Skin of body (tissue), 2 donors: Measurements from ENCODE around the gene MRPL34. TPM values are rescaled to one million over a fixed set of nuclear protein-coding genes. Genes with fewer than 3 reads are reported as not detected.
A peak's percentile ranks its signal among the peaks of the same experiment; 100 is the strongest.
"Not testable (repeated sequence)": the region's sequence is repeated elsewhere in the genome, so short reads cannot be mapped to it uniquely, and the experiment has no call there.

Experiments
- DNase-seq: peaks from one replicate; lab custom pipeline; 2025; lab: John Stamatoyannopoulos, UW
- total RNA-seq: library from RNA; depleted of rRNA; stranded (reverse); fragments of >200 nt; gene quantifications from one replicate; pipeline ENCODE4 v1.2.3, GENCODE V29; 2014

Gene MRPL34
- total RNA-seq, 1 donor from 2014 or later = 20.3 TPM

- DNase-seq = no peak
These were observed 20.1 kb upstream of the MRPL34 start for GRCh38 chr19:17285415-17286135.

DNA sequence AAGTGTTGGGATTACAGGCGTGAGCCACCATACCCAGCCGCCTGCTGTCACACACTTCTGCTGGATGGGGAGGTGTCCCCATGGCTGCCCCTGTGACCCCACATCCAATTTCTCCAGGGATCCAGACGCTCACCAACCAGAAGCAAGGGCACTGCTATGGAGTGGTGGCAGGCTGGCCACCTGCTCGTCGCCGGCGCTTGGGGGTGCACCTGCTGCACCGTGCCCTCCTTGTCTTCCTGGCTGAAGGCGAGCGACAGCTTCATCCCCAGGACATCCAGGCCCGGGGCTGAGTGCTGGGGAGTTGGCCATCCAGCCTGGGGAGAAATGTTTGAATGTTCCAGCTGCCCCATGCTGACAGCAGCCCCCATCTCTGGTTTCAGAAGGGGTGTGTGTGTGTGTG is 19.4 kb upstream of the MRPL34 start:
- no peak for DNase-seq

GRCh38 chr19:17286752-17287151 is 18.9 kb upstream of the MRPL34 start:
- no peak for DNase-seq

DNA sequence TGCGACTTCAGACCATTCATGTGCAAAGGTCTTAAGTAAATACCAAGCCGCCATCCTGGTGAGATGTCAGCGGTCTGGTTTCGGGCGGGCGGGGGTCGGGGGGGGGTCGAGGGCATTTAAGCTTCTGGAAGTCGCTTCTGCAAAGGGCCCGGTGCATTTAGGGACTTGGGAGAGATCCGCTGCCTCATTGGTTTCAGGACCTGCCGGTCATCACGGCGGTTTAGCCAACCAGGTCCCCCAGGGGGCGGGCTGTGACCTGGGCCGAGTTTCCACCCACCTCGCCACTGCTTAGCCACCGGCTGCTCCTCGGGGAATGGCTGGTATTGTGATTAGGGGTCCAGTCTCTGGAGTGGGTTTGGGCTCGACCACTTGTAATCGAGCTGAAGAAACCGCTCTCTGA is 16.2 kb upstream of the MRPL34 start:
- no peak for DNase-seq

DNA sequence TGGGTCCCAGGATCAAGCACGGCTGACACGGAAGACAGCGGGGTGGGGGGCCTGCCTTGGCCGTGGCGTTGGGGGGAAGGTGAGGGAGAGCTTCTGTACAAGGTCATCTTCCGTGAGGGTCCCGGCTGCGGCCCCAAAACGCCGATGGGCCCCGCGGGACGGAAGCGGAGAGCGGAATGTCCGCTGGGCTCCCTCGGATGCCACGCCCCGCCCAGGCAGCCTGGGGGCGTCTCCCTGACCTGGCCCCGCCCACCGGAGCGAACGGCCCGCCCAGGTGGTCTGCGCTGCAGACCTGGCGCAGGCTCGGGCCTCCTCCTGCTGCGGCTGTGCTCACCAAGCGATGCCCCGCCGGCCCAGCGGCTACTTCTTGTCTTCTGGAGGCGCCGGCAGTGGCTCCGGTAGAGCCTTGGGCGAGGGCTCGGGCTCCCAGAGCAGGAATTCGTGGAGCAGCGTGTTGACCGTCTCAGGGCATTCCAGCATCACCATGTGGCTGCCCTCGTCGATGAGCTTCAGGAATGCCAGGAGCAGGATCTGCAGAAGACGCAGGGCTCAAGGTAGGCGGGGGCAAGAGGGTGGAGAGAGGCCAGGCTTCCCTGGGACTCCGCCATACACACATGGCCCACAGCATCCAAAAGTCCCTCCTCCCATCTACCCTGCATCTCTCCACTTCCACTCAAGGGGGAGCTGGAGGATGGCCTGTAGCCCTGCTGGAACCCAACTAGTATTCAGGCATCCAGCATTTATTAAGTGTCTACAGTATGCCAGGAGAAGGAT is 13.2 kb upstream of the MRPL34 start:
- DNase-seq = peak; percentile 78

DNA sequence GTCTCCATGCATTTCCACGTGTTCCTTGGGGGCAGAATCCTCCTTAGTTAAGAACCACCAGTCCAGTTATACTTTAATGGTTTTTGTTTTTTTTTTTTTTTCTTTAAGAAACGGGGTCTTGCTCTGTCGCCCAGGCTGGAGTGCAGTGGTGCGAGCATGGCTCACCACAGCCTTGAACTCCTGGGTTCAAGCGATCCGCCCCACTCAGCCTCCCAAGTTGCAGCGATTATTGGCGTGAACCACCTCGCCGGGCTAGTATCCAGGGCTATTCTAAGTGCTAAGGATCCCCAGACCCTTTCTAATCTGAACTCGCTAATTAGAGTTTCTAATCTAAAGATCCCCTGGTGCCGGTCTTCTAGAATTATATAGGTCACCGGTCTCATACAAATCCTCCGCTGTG is 12.1 kb upstream of the MRPL34 start:
- DNase-seq = no peak

GRCh38 chr19:17294051-17294891 is 11.4 kb upstream of the MRPL34 start:
- DNase-seq = no peak

DNA sequence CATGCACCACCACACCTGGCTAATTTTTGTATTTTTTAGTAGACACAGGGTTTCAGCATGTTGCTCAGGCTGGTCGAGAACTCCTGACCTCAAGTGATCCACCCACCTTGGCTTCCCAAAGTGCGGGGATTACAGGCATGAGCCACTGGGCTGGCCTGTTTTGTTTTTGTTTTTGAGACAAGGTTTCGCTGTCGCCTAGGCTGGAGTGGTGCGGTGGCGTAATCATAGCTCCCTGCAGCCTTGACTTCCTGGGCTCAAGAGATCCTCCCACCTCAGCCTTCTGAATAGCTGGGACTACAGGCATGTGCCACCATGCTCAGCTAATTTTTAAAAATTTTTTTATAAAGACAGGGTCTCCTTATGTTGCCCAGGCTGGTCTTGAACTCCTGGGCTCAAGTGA is 10.1 kb upstream of the MRPL34 start:
- not testable (repeated sequence) for DNase-seq

DNA sequence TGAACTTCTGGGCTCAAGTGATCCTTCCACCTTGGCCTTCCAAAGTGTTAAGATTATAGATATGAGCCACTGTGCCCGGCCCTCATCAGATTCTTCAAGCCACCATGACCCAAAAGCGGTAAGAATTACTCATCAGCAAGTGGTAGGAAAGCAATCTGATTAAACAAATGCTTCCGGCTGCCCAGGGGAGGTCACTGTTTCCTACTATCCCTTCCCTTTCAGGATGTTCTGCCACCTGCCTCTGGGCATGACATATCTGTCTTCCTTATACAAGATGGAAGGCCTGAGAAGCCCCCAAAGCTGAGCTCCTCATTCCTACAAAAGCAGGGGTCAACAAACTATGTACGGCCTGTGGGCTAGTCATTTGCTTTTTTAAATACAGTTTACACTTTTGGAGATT is 9.4 kb upstream of the MRPL34 start:
- DNase-seq = no peak

- no peak for DNase-seq
These were observed 8.7 kb upstream of the MRPL34 start for GRCh38 chr19:17296976-17297375.

DNA sequence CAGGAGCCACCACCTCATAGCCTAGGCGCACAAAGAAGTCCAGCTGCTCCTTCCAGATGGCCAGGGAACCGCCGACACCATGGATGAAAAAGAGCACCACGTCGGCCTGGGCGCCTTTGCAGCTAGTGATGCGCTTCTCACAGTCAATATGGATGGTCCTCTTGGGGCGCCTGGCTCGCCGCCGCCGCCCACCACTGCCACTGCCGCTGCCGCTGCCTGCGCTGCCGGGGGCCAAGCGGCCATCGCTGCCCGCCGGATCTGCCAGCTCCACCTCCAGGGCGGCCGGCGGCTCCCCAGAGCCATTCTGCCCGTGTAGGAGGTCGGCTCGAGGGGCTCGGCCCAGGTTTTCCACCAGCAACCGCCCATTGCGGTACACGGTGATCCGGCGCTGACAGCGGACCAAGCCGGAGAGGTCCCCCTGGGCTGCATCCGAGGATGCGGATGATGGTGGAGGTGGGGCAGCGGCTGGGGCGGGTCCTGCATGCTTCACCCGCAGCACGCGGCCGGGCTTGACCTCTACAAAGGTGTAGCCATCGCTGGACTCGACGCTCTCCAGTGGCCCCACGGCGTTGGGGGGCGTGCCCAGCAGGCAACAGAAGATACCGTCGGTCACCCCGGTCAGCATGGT is 4.6 kb upstream of the MRPL34 start:
- no peak for DNase-seq

GRCh38 chr19:17302391-17303166 is 3.1 kb upstream of the MRPL34 start:
- no peak for DNase-seq

DNA sequence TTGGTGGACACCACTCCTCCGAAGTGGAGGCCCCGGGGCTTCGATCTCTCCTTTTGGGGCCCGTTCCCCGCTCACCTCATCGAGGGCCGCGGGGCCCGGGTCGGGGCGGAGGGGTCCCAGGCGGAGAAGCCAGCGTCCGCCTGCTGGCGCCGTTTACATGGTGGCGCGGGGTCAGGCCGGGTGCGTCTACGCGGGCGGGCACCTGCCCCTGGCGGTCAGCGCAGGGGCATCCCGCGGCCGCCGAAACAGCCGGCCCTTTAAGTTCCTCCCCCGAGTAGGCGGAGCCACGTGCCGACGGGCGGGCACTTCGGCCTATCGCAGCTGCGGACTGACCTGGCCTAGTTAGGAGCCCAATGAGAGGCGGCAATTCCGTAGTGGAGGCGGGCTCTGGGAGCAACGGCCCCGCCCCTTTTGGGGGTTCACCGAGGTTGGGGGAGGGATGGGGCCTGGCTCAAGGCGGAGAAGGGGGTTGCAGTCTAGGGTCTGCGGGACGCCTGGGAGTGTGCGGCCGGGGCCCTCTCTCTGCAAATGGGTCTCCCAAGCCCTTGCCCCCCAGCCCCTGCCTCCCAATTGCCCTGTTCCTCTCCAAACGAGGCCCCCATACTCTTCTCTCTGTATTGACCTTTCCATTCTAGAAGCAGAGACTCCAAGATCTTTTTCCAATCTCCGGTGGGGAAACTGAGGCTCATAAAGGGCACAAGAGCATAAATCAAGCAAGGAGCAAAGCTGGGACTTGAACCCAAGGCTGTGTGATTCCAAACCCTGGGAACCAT is 2.3 kb upstream of the MRPL34 start, which contains the start of gene ABHD8:
ABHD8 (minus strand) TSS at position 259 of the 773 bp plus-strand sequence. CDS start 1,809 bp downstream, outside the sequence.
- DNase-seq = peak; percentile 91

GRCh38 chr19:17303940-17304267 is 1.8 kb upstream of the MRPL34 start:
- DNase-seq = no peak

DNA sequence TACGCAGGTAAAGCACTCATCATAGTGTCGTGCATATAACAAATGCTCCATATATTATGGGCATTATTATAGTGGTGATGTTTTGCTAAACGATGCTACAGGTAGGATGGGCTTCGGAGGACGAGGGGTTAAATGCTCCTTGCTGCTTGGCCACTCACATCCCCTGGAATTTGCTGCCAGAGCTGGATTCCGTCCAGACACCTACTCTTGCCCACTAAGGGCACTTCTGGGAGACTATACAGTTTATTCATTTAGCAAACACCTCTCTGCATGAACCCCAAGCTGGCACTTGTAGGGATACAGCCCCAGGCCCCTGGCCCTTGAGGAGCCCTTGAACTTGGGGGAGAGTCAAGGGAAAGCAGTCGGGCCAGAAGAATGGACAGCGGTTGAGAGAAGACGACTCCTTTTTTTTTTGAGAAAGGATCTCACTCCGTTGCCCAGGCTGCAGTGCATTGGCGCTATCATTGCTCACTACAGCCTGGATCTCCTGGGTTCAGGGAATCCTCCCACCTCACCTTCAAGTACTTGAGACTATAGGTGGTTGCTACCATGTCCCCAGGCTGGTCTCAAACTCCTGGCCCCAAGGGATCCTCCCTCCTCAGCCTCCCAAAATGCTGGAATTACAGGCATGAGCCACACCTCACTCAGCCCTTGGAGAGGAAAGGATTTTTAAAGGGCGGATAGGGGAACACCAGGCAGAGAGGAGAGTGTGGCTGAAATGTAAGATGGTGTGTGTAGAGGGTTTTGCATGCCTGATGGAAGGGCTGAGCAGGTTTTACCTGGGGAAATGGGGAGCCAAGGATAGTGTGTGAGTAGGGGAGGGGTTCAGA is 1.1 kb upstream of the MRPL34 start:
- DNase-seq = no peak

- DNase-seq = no peak
These were observed 506 bp upstream of the MRPL34 start for GRCh38 chr19:17305216-17305516.

DNA sequence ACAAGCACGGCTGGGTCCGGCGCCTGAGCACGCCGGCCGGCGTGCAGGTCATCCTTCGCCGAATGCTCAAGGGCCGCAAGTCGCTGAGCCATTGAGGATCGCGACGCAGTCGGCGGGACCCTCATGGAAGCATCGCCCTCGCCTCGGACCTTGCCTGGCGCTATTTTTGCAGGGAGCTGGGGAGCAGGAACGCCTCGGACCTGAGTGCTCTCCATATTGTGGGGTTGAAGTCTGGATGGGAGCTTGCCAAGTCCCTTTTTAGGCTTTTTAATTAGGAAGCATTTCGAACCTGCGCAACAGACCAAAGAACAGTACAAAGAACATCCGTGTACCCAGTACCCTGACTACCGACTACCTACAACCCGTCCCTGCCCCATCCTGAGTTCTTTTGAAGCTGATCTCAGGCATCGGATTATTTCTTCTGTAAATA is 628 bp downstream of the MRPL34 start:
- no peak for DNase-seq

DNA sequence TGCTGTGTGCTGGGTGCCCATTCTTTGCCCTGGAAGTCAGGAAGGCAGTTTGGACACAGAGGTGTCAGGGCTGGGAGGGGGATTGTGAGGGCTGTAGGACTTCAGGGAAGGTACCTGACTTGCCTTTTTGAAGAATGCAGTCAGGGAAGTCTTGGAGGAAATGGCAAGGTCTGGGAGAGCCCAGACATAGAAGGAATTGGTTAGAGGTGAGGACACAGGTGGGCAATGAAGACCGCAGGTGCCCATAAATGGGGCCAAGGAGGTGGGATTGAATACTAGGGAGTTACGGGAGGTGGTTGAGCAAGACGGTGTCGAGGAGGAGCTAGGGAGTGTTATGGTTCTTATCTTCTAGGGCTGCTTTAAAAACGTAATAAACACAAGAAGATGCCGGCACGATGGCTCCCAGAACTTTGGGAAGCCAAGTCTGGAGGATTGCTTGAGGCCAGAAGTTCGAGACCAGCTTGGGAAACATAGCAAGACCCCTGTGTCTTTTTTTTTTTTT is 2.3 kb downstream of the MRPL34 start:
- DNase-seq = no peak
